Measurements from ENCODE around the gene ALKBH5.
A peak's percentile ranks its signal among the peaks of the same experiment; 100 is the strongest.

Gene ALKBH5

GRCh38 chr17:18224053-18224386 is 40.4 kb downstream of the ALKBH5 start:
- no peak for DNase-seq (ENCODE audit: low read depth)

- DNase-seq (ENCODE audit: low read depth), result no peak
Measured at GRCh38 chr17:18224387-18225120, 40.9 kb downstream of the ALKBH5 start.

GRCh38 chr17:18225121-18225641 is 41.6 kb downstream of the ALKBH5 start, which contains the start of gene LLGL1:
TSS of gene LLGL1 (plus strand) at chr17:18225635. CDS start at chr17:18225683, 48 bp downstream.
- DNase-seq (ENCODE audit: low read depth), result peak; percentile 96

GRCh38 chr17:18225642-18226283 is 42.1 kb downstream of the ALKBH5 start:
- DNase-seq (ENCODE audit: low read depth), result no peak

- DNase-seq (ENCODE audit: low read depth), result no peak
Measured at GRCh38 chr17:18226284-18226945, 42.8 kb downstream of the ALKBH5 start.

GRCh38 chr17:18227635-18228034 is 44.0 kb downstream of the ALKBH5 start:
- DNase-seq (ENCODE audit: low read depth), result no peak

- no peak for DNase-seq (ENCODE audit: low read depth)
Measured at GRCh38 chr17:18228176-18228682, 44.6 kb downstream of the ALKBH5 start.

- DNase-seq (ENCODE audit: low read depth), result no peak
Measured at GRCh38 chr17:18229254-18229653, 45.6 kb downstream of the ALKBH5 start.

GRCh38 chr17:18229771-18230170 is 46.1 kb downstream of the ALKBH5 start:
- no peak for DNase-seq (ENCODE audit: low read depth)

- DNase-seq (ENCODE audit: low read depth), result no peak
Measured at GRCh38 chr17:18230288-18231141, 46.9 kb downstream of the ALKBH5 start.

GRCh38 chr17:18231164-18231563 is 47.5 kb downstream of the ALKBH5 start:
- DNase-seq (ENCODE audit: low read depth), result no peak

GRCh38 chr17:18233803-18234518 is 50.3 kb downstream of the ALKBH5 start:
- no peak for DNase-seq (ENCODE audit: low read depth)

- DNase-seq (ENCODE audit: low read depth), result no peak
Measured at GRCh38 chr17:18234853-18235380, 51.3 kb downstream of the ALKBH5 start.

GRCh38 chr17:18235743-18236256 is 52.2 kb downstream of the ALKBH5 start:
- DNase-seq (ENCODE audit: low read depth), result no peak

- DNase-seq (ENCODE audit: low read depth), result no peak
Measured at GRCh38 chr17:18236494-18236893, 52.9 kb downstream of the ALKBH5 start.

GRCh38 chr17:18237461-18237860 is 53.8 kb downstream of the ALKBH5 start:
- DNase-seq (ENCODE audit: low read depth), result no peak

- no peak for DNase-seq (ENCODE audit: low read depth)
Measured at GRCh38 chr17:18238299-18238698, 54.7 kb downstream of the ALKBH5 start.

- no peak for DNase-seq (ENCODE audit: low read depth)
Measured at GRCh38 chr17:18240449-18240848, 56.8 kb downstream of the ALKBH5 start.

- no peak for DNase-seq (ENCODE audit: low read depth)
Measured at GRCh38 chr17:18241229-18241871, 57.7 kb downstream of the ALKBH5 start.

Measured in activated T-helper 1 cell treated with Interleukin-2 at 50 U/mL for 16 hours (primary cell).